H1 (cell line): Measurements from ENCODE around the gene PCP4L1. TPM values are rescaled to one million over a fixed set of nuclear protein-coding genes. Genes with fewer than 3 reads are reported as not detected.
A peak's percentile ranks its signal among the peaks of the same experiment; 100 is the strongest.

Experiments
- CTCF ChIA-PET: fragments of 300-600 bp; sonication (Branson Sonifier 250); formaldehyde crosslinking; loops from one replicate; lab custom pipeline; 2021; ENCODE audit not compliant: partially characterized antibody; lab: Charles Lee
- POLR2A ChIA-PET: fragments of 300-600 bp; sonication (Branson Sonifier 250); formaldehyde crosslinking; loops from one replicate; lab custom pipeline; 2021; ENCODE audit warnings: inconsistent platforms; ENCODE audit not compliant: partially characterized antibody; lab: Charles Lee
- DNase-seq, 2 experiments: peaks; one replicate each; pipeline versions ENCODE4 v3.0.0 to v3.0.0-alpha.2; 2010 to 2022; ENCODE audit warnings: low spot score in 2 of 2, low read depth in 1 of 2, mixed read lengths in 1 of 2
- FAIRE-seq: peaks from 2 replicates; lab custom pipeline; 2011; peaks lifted over from hg19 to GRCh38; lab: Jason Lieb, UNC
- H2AFZ ChIP-seq: 2 replicates; pipeline ENCODE4 v1.8.1; 2012; ENCODE audit warnings: low read length, inconsistent platforms
- H2AK5ac ChIP-seq: 2 replicates; pipeline ENCODE4 v1.6.1; 2013; ENCODE audit warnings: low read depth, low read length
- H2BK120ac ChIP-seq: replicated peaks from 2 replicates; pipeline ENCODE3; 2013; ENCODE audit warnings: low read depth, low read length, inconsistent platforms
- H2BK12ac ChIP-seq: 2 replicates; pipeline ENCODE4 v1.6.1; 2013; ENCODE audit warnings: low read depth, low read length
- H2BK15ac ChIP-seq: 2 replicates; pipeline ENCODE4 v1.6.1; 2013; ENCODE audit warnings: low read length
- H2BK20ac ChIP-seq: 2 replicates; pipeline ENCODE4 v1.6.1; 2013; ENCODE audit warnings: low read length
- H2BK5ac ChIP-seq: 2 replicates; pipeline ENCODE4 v1.6.1; 2013; ENCODE audit warnings: low read depth, low read length
- H3K14ac ChIP-seq: 2 replicates; pipeline ENCODE4 v1.6.1; 2013; ENCODE audit warnings: inconsistent platforms; ENCODE audit not compliant: insufficient read length
- H3K18ac ChIP-seq: 2 replicates; pipeline ENCODE4 v1.6.1; 2013; ENCODE audit warnings: low read length; ENCODE audit errors: extremely low read depth
- H3K23ac ChIP-seq: 2 replicates; pipeline ENCODE4 v1.6.1; 2013; ENCODE audit warnings: inconsistent platforms; ENCODE audit not compliant: insufficient read length
- H3K23me2 ChIP-seq: 2 replicates; pipeline ENCODE4 v1.6.1; 2013; ENCODE audit warnings: low read depth, low read length
- H3K27ac ChIP-seq: 2 replicates; pipeline ENCODE4 v1.6.1; 2011; ENCODE audit warnings: low read depth, low read length, inconsistent platforms
- H3K27me3 ChIP-seq, 4 experiments: replicated peaks in 1 of 4; 1 replicate in 1 of 4; 2 replicates in 3 of 4; pipeline versions ENCODE4 v1.6.1 to v1.8.1; 2011 to 2013; ENCODE audit warnings: low read length in 3 of 4, mild to moderate bottlenecking in 3 of 4, inconsistent platforms in 2 of 4, mixed read lengths in 2 of 4, moderate library complexity in 1 of 4; ENCODE audit not compliant: control insufficient read depth in 3 of 4, insufficient read depth in 3 of 4; ENCODE audit errors: extremely low read depth in 1 of 4
- H3K36me3 ChIP-seq, 4 experiments: 2 replicates each; pipeline versions ENCODE4 v1.6.1 to v1.8.1; 2011 to 2013; ENCODE audit warnings: mild to moderate bottlenecking in 4 of 4, low read length in 3 of 4, moderate library complexity in 2 of 4, control low read depth in 1 of 4, inconsistent platforms in 1 of 4; ENCODE audit not compliant: insufficient read depth in 4 of 4, control insufficient read depth in 2 of 4
- H3K4ac ChIP-seq: replicated peaks from 2 replicates; pipeline ENCODE3; 2013; ENCODE audit warnings: low read length, low read depth, mixed read lengths, inconsistent platforms; ENCODE audit not compliant: insufficient read length
- H3K4me1 ChIP-seq, 4 experiments: replicated peaks in 1 of 4; 1 replicate in 1 of 4; 2 replicates in 3 of 4; pipeline versions ENCODE4 v1.6.1 to v1.8.1; 2011 to 2013; ENCODE audit warnings: low read length in 3 of 4, inconsistent platforms in 2 of 4, mixed read lengths in 1 of 4; ENCODE audit not compliant: insufficient read depth in 4 of 4, control insufficient read depth in 3 of 4
- H3K4me2 ChIP-seq, 2 experiments: 2 replicates each; pipeline versions ENCODE4 v1.6.1 to v1.8.1; 2011 to 2013; ENCODE audit warnings: low read depth in 2 of 2, low read length in 2 of 2, control low read depth in 1 of 2, inconsistent platforms in 1 of 2, mild to moderate bottlenecking in 1 of 2; ENCODE audit not compliant: insufficient read depth in 1 of 2
- H3K4me3 ChIP-seq, 4 experiments: fragments of 200-600, 300-600 bp in 1 of 4; sonication (generic), shearing (Covaris generic), sonication (Bioruptor Twin) in 1 of 4; 2 replicates each; pipeline versions ENCODE4 v1.5.1 to v1.8.1; 2011 to 2016; ENCODE audit warnings: low read length in 4 of 4, low read depth in 3 of 4, control low read depth in 2 of 4, inconsistent platforms in 2 of 4, mild to moderate bottlenecking in 2 of 4, mixed read lengths in 1 of 4, moderate library complexity in 1 of 4; ENCODE audit not compliant: insufficient read depth in 2 of 4; ENCODE audit errors: extremely low read depth in 1 of 4
- H3K56ac ChIP-seq: replicated peaks from 2 replicates; pipeline ENCODE3; 2013; ENCODE audit warnings: low read depth, mild to moderate bottlenecking, mixed read lengths, low read length, inconsistent platforms; ENCODE audit not compliant: insufficient read length
- H3K79me1 ChIP-seq: 2 replicates; pipeline ENCODE4 v1.6.1; 2013; ENCODE audit warnings: low read depth, low read length, control low read depth
- H3K79me2 ChIP-seq, 2 experiments: 2 replicates each; pipeline versions ENCODE4 v1.6.1 to v1.8.1; 2012 to 2013; ENCODE audit warnings: low read length in 2 of 2, mild to moderate bottlenecking in 2 of 2, inconsistent platforms in 1 of 2; ENCODE audit not compliant: insufficient read depth in 2 of 2, control insufficient read depth in 1 of 2
- H3K9ac ChIP-seq, 4 experiments: replicated peaks in 1 of 4; 1 replicate in 1 of 4; 2 replicates in 3 of 4; pipeline versions ENCODE4 v1.6.1 to v1.8.1; 2011 to 2013; ENCODE audit warnings: low read depth in 3 of 4, low read length in 3 of 4, control low read depth in 2 of 4, mild to moderate bottlenecking in 2 of 4, moderate library complexity in 2 of 4, inconsistent platforms in 1 of 4; ENCODE audit errors: extremely low read depth in 1 of 4
- H3K9me3 ChIP-seq, 2 experiments: 2 replicates each; pipeline versions ENCODE4 v1.6.1 to v1.8.1; 2012 to 2013; ENCODE audit warnings: mild to moderate bottlenecking in 2 of 2, moderate library complexity in 2 of 2, control low read depth in 1 of 2, inconsistent platforms in 1 of 2, low read depth in 1 of 2, low read length in 1 of 2, mixed read lengths in 1 of 2; ENCODE audit not compliant: insufficient read depth in 2 of 2
- H4K20me1 ChIP-seq, 2 experiments: replicated peaks in 1 of 2; 2 replicates each; pipeline versions ENCODE3 to v1.8.1; 2011 to 2013; ENCODE audit warnings: inconsistent platforms in 2 of 2, low read length in 2 of 2, mild to moderate bottlenecking in 1 of 2; ENCODE audit not compliant: insufficient read depth in 2 of 2, control insufficient read depth in 1 of 2
- H4K5ac ChIP-seq: 2 replicates; pipeline ENCODE4 v1.6.1; 2013; ENCODE audit warnings: low read length, low read depth, mixed read lengths, inconsistent platforms; ENCODE audit not compliant: insufficient read length
- H4K8ac ChIP-seq: 2 replicates; pipeline ENCODE4 v1.8.0; 2013; ENCODE audit warnings: mild to moderate bottlenecking, moderate library complexity, low read length, inconsistent platforms; ENCODE audit not compliant: insufficient read depth; ENCODE audit errors: extremely low read depth
- H4K91ac ChIP-seq: replicated peaks from 2 replicates; pipeline ENCODE3; 2013; ENCODE audit warnings: low read length, mixed read lengths, inconsistent platforms; ENCODE audit not compliant: insufficient read length
- BCL11A ChIP-seq, 2 experiments: IDR thresholded peaks; one replicate each; pipeline ENCODE4 v1.6.1; 2011; ENCODE audit warnings: low read depth in 2 of 2, low read length in 2 of 2, mild to moderate bottlenecking in 2 of 2
- EZH2 ChIP-seq: fragments of 200-600 bp; sonication (generic); IDR thresholded peaks from 2 replicates; pipeline ENCODE4 v1.7.1; 2012; ENCODE audit warnings: low read depth, mild to moderate bottlenecking, moderate library complexity, low read length, inconsistent platforms; ENCODE audit not compliant: severe bottlenecking
- GTF2F1 ChIP-seq: IDR thresholded peaks from 2 replicates; pipeline ENCODE4 v1.6.1; 2012; ENCODE audit warnings: low read depth, low read length, improper control_type of control experiment, borderline replicate concordance
- HDAC2 ChIP-seq, 2 experiments: fragments of 300-600 bp in 1 of 2; sonication (generic) in 1 of 2; IDR thresholded peaks; 2 replicates each; pipeline ENCODE4 v1.6.1; 2011 to 2012; ENCODE audit warnings: low read depth in 2 of 2, low read length in 2 of 2, mild to moderate bottlenecking in 2 of 2, moderate library complexity in 2 of 2, borderline replicate concordance in 1 of 2, inconsistent platforms in 1 of 2
- JUN ChIP-seq: IDR thresholded peaks from 2 replicates; pipeline ENCODE4 v1.6.1; 2011; ENCODE audit warnings: low read depth, mild to moderate bottlenecking, improper control_type of control experiment, low read length
- NRF1 ChIP-seq: IDR thresholded peaks from 2 replicates; pipeline ENCODE4 v1.6.1; 2011; ENCODE audit warnings: mild to moderate bottlenecking, low read depth, low read length, improper control_type of control experiment
- SAP30 ChIP-seq: fragments of 300-600 bp; sonication (generic); IDR thresholded peaks from 2 replicates; pipeline ENCODE4 v1.7.1; 2012; ENCODE audit warnings: low read length, moderate library complexity, mild to moderate bottlenecking, inconsistent platforms; ENCODE audit not compliant: insufficient read depth, insufficient replicate concordance
- SRF ChIP-seq: IDR thresholded peaks from 2 replicates; pipeline ENCODE4 v1.6.1; 2011; ENCODE audit warnings: mild to moderate bottlenecking, low read depth, low read length, moderate library complexity
- SUZ12 ChIP-seq: fragments of 200-600 bp; sonication (generic); IDR thresholded peaks from 2 replicates; pipeline ENCODE4 v1.6.1; 2012; ENCODE audit warnings: mild to moderate bottlenecking, inconsistent platforms, low read length, moderate library complexity, mixed read lengths
- TAF7 ChIP-seq: optimal IDR thresholded peaks from 2 replicates; pipeline ENCODE3; 2011; ENCODE audit warnings: low read depth, mild to moderate bottlenecking, inconsistent platforms, low read length, moderate library complexity, borderline replicate concordance
- TBP ChIP-seq: IDR thresholded peaks from 2 replicates; pipeline ENCODE4 v1.6.1; 2011; ENCODE audit warnings: low read depth, low read length, improper control_type of control experiment
- TCF12 ChIP-seq: IDR thresholded peaks from 2 replicates; pipeline ENCODE4 v1.6.1; 2011; ENCODE audit warnings: low read depth, mild to moderate bottlenecking, low read length
- TEAD4 ChIP-seq: IDR thresholded peaks from 2 replicates; pipeline ENCODE4 v1.6.1; 2012; ENCODE audit warnings: low read depth, low read length, inconsistent platforms, mixed read lengths
- whole genome bisulfite sequencing, 2 experiments: shearing (Covaris generic) in 1 of 2; methylation state at CpG; one replicate each; pipeline versions ENCODE4 v1.1.6 to v1.1.7; 2013 to 2015; ENCODE audit warnings: low lambda C conversion rate in 2 of 2, mixed read lengths in 2 of 2, inconsistent platforms in 1 of 2, low coverage in 1 of 2, missing lambda C conversion rate in 1 of 2; ENCODE audit not compliant: insufficient replicate concordance in 2 of 2, insufficient coverage in 1 of 2, insufficient read length in 1 of 2; ENCODE audit errors: extremely low coverage in 1 of 2, missing lambda C conversion rate in 1 of 2; 5-methylcytosine and 5-hydroxymethylcytosine counted together
- polyA plus RNA-seq, 7 experiments: library from polyadenylated mRNA; depleted of rRNA in 3 of 7; stranded (reverse) in 5 of 7; unstranded in 2 of 7; fragments of >200 nt in 5 of 7; fragments of 200-250 nt in 2 of 7; gene quantifications; 1 replicate in 5 of 7; 2 replicates in 1 of 7; 4 replicates in 1 of 7; pipeline versions ENCODE4 v1.2.1 to v1.2.3, GENCODE V29; 2011 to 2013; ENCODE audit warnings: missing spikeins in 2 of 7, mixed read lengths in 2 of 7
- total RNA-seq: library from RNA; stranded (reverse); fragmentation: NEBNext Ultra II Directional; extraction: Animal tissue kit (Norgen Biotek cat#: 25700); gene quantifications from 2 replicates; pipeline ENCODE4 v1.2.1, GENCODE V29; 2021

The PCP4L1 gene
- total and polyA plus RNA-seq, 2 of the 8 experiments (the other 6 are each of a cell fraction or from before 2014, with no cell fraction given) = 0.41 to 1.0 TPM

GRCh38 chr1:161238039-161238473 lies 20.5 kb upstream of the PCP4L1 start, which contains the start of gene NR1I3:
Gene NR1I3 (minus strand): TSS chr1:161238203. CDS start chr1:161236565, 1,638 bp downstream.
- no peaks in the 10 kb centered on the region for H3K9me3 ChIP-seq
- H3K14ac ChIP-seq = no peak within 1 kb of the TSS
- no peak within 1 kb of the TSS for H3K4me2 ChIP-seq
- FAIRE-seq (no peak), DNase-seq (no peak)
- CTCF ChIA-PET = interaction anchor here (0.7 to 8.6 kb wide), 8 partner anchors 10 to 144 kb away, joined by 3 to 84 read pairs (median 4); partner anchors contain the start of genes APOA2 and TOMM40L
- WGBS, 2 experiments = 95% methylated on average over 4 of the region's 4 CpGs; no CpG with 5 or more reads in 1 of the 2 experiments
- H3K36me3 ChIP-seq = no peaks in the 10 kb centered on the region
- H4K5ac ChIP-seq = no peak within 1 kb of the TSS
- H3K23ac ChIP-seq = no peak within 1 kb of the TSS
- H3K79me2 ChIP-seq = no peaks in the 10 kb centered on the region
- H4K91ac ChIP-seq = no peak within 1 kb of the TSS
- no peak within 1 kb of the TSS for H3K27ac ChIP-seq
- no peaks in the 10 kb centered on the region for H3K79me1 ChIP-seq
- no peaks in the 10 kb centered on the region for H3K23me2 ChIP-seq
- H3K4me1 ChIP-seq = no peaks in the 10 kb centered on the region
- no peak within 1 kb of the TSS for H2BK5ac ChIP-seq
- H2AK5ac ChIP-seq = no peak within 1 kb of the TSS
- H3K4me3 ChIP-seq = no peak within 1 kb of the TSS
- H2BK120ac ChIP-seq = no peak within 1 kb of the TSS
- peak within 1 kb of the TSS; percentile 57 for H4K8ac ChIP-seq
- no peaks in the 10 kb centered on the region for H4K20me1 ChIP-seq
- H3K4ac ChIP-seq = no peak within 1 kb of the TSS
- H3K27me3 ChIP-seq = no peaks in the 10 kb centered on the region
- H3K18ac ChIP-seq = no peak within 1 kb of the TSS
- H3K56ac ChIP-seq = no peak within 1 kb of the TSS
- POLR2A ChIA-PET = interaction anchor here (0.6 to 2.3 kb wide), 3 partner anchors 9 to 54 kb away, joined by 3 to 7 read pairs (median 4); no protein-coding TSS in a partner anchor
- no peak within 1 kb of the TSS for H3K9ac ChIP-seq
- H2AFZ ChIP-seq = no peak within 1 kb of the TSS
- H2BK15ac ChIP-seq = no peak within 1 kb of the TSS
- no peak within 1 kb of the TSS for H2BK12ac ChIP-seq
- H2BK20ac ChIP-seq = no peak within 1 kb of the TSS
- no peak for TF ChIP-seq BCL11A (IDR thresholded peaks at IDR 0.05; ENCODE audit: low read depth in 2 of 2, low read length in 2 of 2)
- TF ChIP-seq HDAC2 (IDR thresholded peaks at IDR 0.05; ENCODE audit: borderline replicate concordance in 1 of 2, low read depth in 2 of 2, low read length in 2 of 2) = no peak
- no peak for TF ChIP-seq TAF7
- TF ChIP-seq JUN = no peak
- TF ChIP-seq SAP30 = no peak
- TF ChIP-seq SRF = no peak
- TF ChIP-seq NRF1 = no peak
- no peak for TF ChIP-seq TEAD4
- no peak for TF ChIP-seq EZH2
- TF ChIP-seq TBP = no peak
- TF ChIP-seq TCF12 = no peak
- no peak for TF ChIP-seq GTF2F1
- no peak for TF ChIP-seq SUZ12
